Measurements from ENCODE around the gene BSN.

BSN gene

DNA sequence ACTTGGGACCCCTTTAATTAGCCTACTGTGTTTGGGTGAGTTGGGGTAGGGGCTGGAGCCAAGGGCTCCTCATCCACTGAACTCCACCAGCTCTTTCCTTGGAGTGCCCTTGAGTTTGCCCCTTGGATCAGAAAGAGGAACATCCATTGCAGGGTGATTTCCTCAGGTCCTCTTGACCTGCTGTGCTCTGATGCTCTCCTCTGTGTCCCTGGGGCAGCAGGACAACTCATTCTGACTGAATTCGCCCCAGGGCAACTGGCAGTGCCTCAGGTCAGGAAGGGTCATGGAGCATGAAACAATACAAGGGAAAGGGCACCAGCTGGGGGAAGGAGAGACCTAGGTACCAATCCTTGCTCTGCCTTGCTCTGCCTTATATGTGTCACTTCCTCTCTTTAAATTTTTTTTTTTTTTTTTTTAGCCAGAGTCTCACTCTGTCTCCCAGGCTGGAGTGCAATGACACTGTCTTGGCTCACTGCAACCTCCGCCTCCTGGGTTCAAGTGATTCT, 47.8 kb downstream of the BSN start:
- no peak for DNase-seq

DNA sequence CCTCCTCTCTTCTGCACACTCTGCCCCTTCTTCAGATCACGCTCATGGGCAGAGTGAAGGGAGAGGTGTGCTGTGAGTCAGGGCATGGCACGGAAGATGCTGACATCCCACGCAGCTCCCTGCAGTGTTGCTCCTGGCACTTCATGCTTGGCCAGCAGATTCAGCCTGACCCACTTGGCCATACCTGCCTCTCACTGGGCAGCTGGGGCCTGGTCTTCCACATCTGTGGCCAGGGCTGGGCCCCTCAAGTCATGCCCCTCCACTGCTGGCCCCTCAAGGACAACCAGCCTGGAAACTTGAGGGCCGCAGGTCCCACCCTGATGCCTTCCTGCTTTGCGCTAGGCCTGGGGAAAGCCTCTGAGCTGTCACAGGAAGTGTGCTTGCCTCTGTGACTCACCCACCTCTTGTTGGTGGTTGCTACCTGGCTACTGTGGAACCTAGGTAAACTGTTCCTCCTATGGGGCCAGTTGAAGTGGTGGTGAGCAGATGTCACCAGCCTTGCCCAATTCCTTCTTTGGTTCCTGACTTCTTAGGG, 48.7 kb downstream of the BSN start:
- DNase-seq = no peak

DNA sequence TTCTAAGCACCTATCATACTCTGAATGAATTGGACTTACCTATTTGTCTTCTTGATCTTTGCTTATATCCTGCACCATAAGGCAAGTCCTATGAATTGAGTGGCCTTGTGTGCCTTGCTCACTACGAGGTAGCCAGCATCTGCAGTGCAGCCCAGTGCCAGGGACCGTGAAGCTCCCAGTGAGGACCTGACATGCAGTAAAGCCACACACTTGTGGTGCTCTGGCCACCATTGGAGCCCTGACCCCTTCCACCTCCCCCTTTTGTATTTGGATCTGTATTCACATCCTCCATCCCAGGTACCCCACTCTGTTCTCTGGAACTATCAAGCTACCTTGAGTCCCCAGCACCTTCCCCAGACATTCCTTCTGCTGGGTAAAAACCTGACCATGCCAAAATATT, 52.1 kb downstream of the BSN start:
- DNase-seq = no peak

DNA sequence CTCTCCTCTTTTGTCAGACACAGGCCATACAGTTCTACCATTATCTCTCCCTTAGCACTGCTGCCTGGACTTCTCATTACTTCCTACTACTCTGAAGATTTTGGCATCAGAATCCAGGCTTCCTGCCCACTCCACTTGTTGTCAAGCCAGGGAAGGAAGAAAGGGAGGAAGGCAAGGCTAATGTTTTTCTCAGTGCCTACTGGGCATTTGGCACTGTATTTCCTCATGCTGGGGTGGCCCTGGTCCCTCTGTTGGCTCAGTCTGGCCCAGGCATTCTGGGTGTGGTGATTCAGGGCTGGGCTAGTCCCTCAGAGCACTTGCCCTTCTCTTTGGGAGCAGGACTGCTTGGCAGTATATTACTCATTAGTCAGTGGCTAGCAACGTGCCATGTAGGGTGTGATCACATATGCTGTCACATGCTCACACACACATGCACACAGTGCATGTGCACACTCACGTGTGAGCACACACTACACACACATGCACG, 52.9 kb downstream of the BSN start:
- no peak for DNase-seq

DNA sequence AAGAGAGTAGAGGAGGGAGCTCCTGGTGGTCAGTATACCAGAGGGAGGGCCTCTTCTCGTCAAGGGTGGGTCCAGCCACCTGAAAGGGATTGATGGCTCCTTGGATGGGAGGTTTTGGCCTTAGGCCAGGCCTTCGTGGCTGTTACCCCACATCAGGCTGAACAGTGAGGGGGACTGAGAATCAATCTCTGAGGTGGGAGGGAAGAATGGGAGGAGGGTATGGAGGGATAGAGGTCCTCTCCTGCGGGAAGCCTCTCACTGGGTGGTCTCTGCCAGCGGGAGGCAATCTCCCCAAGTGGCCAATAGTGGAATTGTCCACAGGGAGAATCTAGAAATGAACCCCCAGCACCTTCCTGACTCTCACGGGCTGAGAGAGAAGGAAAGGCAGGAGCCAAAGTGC, 53.5 kb downstream of the BSN start:
- no peak for DNase-seq

DNA sequence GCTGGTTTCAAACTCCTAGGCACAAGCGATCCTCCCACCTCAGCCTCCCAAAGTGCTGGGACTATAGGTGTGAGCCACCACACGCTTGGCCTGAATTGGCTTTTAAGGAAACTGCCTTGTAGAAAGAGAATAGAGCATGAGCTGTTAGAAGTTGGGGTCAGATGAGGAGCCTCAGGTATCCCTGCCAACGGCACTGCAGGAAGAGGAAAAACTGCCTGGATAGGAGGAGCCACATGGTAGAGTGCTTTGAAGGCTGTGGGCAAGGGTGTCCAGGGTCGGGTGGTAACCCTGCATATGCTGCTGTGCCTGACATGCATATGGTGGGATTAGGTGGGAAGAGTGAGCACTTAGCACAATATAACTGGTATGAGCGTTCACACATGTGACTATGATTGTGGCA, 55.0 kb downstream of the BSN start:
- DNase-seq = no peak

DNA sequence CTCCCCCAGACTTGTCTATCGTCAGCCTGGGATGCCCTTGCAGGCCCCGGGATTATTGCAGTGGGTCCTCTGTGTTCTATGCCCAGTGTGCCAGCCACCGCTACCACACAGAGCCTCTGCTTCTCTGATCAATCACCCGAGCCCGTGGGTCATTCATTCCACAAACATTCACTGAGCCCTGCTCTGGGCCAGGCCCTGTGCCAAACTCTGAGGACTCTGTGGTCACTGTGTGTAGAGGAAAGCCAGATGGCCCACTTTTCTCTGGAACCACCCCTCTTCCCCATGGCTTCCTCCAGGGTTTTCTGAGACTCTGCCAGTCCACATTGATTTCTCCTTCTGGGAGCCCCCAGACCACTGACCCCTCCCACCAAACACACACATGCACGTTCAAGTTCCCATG, 55.5 kb downstream of the BSN start:
- DNase-seq = no peak

DNA sequence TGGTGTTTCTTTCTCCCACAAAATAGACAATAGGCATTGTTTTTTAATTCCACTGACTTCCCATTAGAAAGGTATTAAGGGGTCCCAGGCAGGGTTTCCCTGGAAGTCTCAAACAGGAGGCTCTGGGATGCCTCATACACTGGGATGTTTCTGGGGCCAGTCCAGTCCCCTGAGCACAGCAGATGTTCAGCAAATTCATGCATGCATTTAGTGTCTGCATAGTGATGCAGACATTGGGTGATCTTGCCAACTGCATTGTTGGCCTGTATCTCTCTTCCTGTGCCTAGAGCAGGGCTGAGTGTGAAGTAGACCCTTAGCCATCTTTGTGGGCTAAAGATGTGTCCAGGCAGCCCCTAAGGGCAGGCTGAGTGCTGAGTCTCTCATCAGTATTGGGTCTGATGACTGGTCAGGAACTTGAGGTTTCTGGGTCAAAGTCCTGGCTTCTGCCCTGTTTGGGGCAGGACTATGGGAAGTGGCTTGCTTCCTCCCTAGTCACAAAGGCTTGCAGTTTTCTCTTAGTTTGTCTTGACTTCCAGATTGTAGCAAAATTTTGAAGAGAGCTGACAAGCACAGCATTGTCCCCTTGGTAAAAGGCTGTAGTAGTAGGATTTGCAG, 56.5 kb downstream of the BSN start:
- no peak for DNase-seq

DNA sequence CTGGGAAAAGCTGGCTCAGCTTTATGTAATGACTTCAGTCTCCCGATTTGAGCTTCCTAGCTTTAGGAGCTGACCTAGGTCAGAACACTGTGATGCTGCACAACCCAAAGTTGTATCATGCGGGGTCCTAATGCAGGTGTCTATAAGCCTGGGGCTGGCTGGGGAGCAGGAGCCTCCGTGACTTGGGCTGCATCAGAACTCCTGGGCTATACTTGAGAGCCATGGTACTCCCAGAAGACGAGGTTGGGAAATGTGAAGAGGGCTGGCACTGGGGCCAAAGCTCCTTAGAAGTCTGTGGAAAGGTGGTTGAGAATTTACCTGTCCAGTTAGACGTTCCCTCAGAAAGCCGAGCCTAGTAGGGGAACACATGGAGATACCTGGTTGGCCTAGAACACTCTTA, 57.0 kb downstream of the BSN start:
- no peak for DNase-seq

DNA sequence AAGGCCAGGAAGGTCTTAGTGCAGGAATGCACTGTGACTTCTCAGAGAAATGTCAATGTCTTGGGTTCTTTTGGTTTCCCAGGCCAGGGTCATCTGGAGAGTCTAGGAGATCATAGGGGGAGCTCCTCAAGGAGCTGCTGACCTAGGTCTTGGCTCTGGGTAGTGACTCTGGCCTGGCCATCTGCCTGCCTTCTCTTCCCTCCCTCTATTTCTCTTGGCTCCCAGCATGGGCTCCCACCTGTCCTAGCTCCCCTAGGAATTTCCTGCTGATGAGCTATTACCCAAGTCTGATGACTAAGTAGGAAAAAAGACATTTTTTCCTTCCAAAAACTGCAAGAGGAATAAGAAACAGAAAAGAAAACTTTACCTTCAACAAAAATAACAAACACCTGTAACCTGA, 57.4 kb downstream of the BSN start:
- DNase-seq = no peak

DNA sequence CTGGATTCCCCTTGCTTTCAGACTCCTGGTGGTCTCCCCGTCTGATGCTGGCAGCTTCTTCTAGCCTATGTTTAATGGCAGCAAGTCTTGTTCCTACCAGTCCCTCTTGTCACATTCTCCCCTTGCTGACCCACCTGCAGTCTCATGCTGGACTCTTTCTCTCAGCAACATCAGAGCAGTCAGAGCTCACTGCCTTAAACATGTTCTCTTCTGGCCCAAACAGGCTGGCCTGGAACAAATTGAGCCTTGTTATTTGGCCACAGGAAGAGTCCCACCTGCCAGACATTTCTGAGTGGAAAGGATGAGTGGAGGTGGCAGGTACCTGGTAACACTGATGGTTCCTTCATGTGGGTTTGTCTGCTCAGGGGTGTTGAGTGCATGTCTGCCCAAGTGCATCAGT, 60.7 kb downstream of the BSN start:
- no peak for DNase-seq

DNA sequence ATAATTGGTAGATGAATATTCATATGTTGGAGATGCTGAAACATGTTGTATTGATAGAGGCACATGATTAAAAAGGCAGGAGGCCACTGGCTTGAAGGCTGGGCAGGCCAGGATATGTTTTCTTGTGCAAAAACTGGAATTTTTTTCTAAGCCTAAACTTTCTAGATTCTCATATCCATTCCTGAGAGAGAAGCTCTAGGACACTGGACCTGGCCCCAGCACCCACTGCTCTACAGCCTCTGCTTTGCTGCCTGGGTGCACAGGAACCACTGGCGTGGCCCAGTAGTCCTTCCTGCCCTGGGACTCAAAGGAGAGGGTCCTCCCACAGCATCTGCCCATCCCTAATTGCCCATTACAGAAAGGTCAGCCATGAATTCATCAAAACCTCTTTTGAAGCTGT, 61.8 kb downstream of the BSN start:
- no peak for DNase-seq

DNA sequence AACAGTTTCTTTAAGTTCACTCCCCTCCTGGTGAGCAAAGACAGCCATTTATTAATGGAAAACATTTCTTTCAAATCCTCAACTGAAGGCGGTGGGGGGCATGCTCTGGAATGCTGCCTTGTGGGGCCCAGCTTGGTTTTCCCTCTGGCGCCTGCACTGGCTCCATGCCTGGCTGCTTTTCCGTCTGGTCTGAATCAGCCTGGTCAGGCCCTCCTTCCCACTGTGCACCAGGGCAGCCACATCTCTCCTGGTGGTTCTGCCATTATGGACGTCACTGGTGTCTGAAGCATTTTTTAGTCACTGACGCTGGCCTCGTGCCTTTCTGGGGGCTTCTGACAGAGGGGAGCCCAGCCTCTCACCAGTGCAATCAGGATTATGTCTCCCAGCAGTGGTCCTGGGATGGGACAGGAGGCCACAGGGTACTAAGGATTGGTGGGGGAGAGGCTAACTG, 62.2 kb downstream of the BSN start:
- no peak for DNase-seq

DNA sequence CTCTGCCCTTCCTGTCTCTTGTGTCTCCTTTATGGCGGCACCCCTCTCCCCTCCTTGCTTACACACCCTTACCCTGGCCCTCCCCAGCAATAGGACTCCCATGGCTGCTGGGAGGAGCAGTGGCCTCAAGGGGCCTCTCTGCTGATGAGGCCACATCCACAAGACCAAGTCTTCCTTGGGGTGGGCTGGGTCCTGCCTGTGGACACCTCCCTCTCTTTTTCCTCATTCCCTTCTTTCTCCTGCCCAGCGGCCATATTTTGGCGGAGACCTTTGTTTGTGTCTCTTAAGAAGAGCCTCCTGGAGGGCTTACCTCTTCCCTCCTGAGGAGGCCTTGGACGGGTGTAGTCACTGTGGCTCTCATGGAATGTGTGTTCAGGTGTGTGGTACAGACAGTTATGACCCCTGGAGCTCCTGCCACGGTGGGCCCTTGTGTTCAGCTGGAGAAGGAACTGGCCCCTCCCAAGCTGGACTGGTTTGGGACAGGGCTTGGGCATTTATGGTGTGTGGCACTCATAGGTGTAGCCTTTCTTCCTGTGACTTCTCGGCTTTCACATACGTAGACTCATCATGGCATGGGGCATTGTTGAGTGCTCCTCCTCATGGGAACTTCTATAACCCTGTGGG, 63.2 kb downstream of the BSN start:
- no peak for DNase-seq

DNA sequence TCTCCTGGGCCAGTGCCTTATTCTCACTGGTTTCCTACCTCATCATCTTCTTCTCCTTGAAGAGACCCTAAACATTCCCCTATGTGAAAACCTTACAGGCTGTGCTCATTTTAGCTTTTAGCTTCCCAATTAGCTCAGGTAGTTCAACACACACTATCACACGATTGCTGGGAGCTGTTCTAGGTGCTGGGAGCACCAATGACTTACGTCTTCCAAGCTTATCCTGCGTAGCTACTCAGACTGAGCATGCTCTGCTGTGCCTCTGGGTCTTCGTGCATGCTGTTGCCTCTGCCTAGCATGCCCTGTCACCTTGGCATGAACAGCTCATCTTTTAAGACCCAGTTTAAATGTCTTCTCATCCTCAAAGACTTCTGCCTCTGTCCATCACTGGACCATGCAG, 64.1 kb downstream of the BSN start:
- no peak for DNase-seq

DNA sequence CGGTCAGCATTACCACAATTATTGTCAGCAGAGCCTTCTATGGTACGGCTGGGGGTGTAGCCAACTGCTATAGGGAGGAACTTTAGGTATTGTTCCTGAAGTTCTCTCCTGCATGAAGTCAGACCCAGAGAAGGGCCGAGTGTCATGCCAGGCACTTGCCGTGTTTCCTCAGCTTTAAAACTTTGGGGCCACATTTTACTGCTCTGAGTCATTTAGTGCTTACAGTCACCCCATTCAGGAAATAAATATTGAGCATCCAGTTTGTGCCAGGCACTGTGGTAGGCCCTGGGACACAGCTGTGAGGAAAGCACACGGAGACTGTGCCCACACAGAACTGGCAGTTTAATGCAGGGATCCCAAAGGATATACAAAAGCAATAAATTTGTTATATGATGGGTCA, 65.4 kb downstream of the BSN start:
- no peak for DNase-seq

DNA sequence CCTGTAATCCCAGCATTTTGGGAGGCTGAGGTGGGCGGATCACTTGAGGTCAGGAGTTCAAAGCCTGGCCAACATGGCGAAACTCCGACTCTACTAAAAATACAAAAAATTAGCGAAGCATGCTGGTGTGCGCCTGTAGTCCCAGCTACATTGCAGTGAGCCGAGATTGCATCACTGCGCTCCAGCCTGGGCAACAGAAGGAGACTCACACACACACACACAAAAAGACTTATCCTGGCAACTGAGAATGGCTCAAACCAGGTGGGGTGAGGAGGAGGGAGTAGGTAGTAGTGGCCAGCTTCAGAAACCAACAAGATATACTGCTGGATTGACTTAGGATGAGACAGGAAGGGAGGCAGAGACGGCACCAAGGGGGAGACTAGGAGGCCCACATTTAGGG, 66.5 kb downstream of the BSN start:
- no peak for DNase-seq

DNA sequence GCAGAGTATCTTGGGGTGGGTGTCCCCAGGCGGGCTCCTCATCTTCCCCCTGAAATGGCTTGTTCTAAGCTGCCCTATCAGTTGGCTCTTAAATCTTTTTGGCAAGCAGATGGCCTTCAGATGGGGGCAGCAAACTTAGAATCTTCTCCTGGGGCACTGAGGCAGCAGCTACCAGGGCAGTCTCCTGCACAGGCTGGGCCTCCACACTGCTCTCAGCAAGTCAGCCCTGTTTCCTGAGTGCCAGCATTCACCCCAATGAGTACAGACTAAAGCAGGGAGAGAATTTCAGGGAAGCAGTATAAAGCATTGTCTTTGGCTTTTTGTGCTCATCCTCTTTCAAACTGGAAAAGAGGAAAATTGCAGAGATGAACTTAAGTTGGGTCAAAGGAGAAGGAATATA, 68.8 kb downstream of the BSN start:
- DNase-seq = no peak

DNA sequence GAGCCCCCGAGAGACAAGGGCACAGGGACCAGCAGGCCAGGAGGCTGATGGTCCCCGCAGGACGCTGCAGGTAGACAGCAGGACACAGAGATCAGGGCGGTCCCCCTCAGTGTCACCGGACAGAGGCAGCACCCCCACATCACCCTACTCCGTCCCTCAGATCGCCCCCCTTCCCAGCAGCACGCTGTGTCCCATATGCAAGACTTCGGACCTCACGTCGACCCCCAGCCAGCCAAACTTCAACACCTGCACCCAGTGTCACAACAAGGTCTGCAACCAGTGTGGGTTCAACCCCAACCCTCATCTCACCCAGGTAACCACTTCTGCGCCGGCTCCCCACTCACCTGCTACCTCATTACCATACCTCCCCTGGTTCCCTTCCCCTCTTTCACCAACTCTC, 70.8 kb downstream of the BSN start:
- DNase-seq = no peak

DNA sequence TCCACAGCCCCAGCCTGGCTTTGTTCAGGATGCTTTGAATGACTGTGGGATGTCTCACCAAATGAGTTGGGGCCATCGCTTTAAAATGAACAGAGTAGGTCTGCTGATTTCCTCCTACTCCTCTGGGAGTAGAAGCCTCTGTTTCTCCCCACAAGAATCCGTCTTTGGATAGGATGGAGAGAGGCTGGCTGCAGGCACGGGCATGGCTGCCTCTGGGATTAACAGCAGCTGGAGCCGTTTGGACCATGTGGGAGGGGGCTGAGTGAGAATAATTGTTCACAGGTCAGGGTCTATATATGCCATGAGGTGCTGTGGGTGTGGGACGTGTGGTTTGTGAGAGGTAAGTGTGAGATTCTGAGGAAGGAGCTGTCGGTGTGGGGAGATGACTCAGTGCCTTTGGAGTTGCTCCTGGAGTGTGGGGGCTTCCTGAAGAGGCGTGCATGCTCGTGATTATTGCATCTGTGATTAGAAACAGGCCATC, 71.9 kb downstream of the BSN start:
- DNase-seq = no peak

DNA sequence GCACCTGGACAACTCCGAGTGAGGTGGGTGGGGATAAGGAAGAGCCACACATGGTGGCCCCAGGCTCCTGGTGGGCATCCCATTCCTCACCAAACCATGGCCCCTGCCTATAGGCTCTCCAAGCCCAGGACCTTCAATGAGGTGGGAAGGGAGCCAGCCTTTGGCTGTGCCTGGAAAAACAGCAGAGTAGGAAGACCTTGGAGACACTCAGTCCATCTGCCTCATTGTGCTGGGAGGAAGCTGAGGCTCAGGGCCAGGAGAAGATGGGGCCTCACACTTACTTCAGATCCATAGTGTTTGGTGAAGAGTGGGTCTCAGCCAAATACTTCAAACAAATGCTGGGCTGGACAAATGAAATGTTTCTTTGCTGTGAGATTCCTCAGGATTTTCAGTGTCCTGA, 72.5 kb downstream of the BSN start:
- no peak for DNase-seq

DNA sequence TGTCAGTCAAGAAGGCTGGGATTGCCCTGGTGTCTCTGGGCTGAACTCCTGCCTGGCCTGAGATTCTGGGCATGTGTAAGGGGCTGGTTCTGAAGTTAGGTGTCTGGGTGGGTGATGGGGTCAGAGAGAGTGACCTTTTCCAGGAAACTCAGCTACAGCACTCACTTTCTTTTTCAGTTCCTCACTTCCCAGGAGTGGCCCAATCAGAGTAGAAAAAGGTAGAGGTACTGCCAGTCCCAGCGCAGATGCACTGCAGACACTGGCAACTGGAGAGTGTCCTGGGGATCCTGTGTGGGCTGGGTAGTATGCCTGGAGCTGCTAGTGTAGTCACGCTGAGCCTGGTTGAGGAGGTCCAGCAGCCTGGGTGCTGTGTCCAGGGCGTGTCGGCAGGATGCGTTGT, 73.4 kb downstream of the BSN start:
- no peak for DNase-seq

DNA sequence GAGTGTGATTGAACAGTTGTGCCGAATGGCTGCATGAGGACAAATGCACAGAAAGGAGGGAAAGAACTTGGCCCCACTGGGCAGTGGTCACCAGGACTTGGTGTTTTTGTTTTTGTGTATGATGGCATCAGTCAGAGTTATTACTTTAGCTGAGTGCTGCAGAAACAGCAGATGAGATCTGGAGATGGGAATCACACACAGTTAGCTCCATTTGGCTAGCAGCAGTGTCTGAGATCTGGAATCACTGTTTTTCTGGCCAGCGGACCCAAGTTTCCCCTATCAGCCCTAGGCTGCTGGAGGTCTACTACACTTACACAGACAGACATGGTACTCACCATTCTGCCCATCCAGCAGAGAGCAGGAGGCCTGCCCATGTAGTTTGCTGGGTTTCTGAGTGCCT, 74.0 kb downstream of the BSN start:
- no peak for DNase-seq

DNA sequence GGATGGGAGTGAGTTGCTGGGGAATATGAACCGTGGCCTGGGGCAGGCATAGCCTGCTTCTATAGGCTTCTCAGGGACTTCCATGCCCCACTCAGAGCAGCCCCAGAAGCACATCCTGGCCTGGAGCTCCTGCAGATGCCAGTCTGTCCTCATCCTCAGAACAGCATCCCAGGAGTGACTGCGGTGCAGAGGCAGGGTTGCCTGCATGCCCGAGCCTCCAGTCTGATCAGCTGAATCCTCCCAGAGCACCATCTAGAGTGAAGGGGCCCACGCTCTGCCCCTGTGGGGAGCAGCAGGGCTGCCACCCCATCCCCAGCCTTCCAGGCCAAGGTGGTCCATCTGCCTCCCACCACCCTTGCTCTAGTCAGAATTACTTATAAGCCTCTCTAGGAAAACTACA, 75.2 kb downstream of the BSN start:
- DNase-seq = no peak

DNA sequence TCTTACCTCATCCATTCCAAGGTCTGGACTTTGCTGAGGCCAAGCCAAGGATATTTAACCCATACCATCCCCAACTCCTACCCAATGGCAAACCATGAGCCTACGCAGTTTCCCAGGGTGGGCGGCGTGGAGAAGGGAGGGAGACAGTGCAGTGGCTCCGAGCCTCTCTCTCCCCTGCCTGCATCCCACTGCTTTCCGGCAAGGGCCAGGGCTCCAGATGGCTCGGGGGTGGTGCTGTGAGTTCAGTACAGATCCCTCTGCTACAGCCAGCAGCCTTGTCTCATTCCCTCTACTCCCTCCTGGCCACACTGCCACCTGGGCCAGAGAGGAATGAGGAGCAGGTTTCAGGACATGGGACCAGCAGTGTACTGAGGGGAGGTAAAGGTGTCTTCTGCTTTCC, 75.6 kb downstream of the BSN start:
- DNase-seq = no peak
